HFF-Myc (cell line): Measurements from ENCODE around the gene LRCOL1.

Source experiments
- DNase-seq: peaks from one replicate; pipeline ENCODE4 v3.0.0-alpha.2; 2011; ENCODE audit warnings: low read depth; ENCODE audit errors: extremely low read depth
- H3K4me3 ChIP-seq: replicated peaks from 2 replicates; pipeline ENCODE4 v1.5.1; 2011; ENCODE audit warnings: low read depth, mild to moderate bottlenecking, control low read depth, low read length
- CTCF ChIP-seq: IDR thresholded peaks from 2 replicates; pipeline ENCODE4 v1.5.1; 2012; ENCODE audit warnings: mild to moderate bottlenecking, low read depth, low read length, control low read depth; ENCODE audit errors: missing control alignments

The LRCOL1 gene

GRCh38 chr12:132562489-132563021, 47.8 kb downstream of the LRCOL1 start:
- no peak overlapping the region for H3K4me3 ChIP-seq
- TF ChIP-seq CTCF: no peak
- no peak for DNase-seq

- H3K4me3 ChIP-seq: peak overlapping the region; percentile 96
- TF ChIP-seq CTCF: peak; percentile 60
- no peak for DNase-seq
These were observed 48.8 kb downstream of the LRCOL1 start for GRCh38 chr12:132561427-132562156.

GRCh38 chr12:132560614-132561426, 49.6 kb downstream of the LRCOL1 start:
- peak; percentile 32 for DNase-seq
- TF ChIP-seq CTCF: peak; percentile 93
- H3K4me3 ChIP-seq: peak overlapping the region; percentile 96

GRCh38 chr12:132560364-132560613, 50.1 kb downstream of the LRCOL1 start:
- no peak for TF ChIP-seq CTCF
- peak overlapping the region; percentile 96 for H3K4me3 ChIP-seq
- no peak for DNase-seq

GRCh38 chr12:132559652-132560363, 50.6 kb downstream of the LRCOL1 start:
- no peak for TF ChIP-seq CTCF
- DNase-seq: no peak
- peak overlapping the region; percentile 96 for H3K4me3 ChIP-seq

GRCh38 chr12:132558861-132559623, 51.3 kb downstream of the LRCOL1 start:
- H3K4me3 ChIP-seq: peak overlapping the region; percentile 96
- no peak for DNase-seq
- TF ChIP-seq CTCF: no peak
